ENCODE results near the gene DDRGK1.
"Not testable (repeated sequence)": the region's sequence is repeated elsewhere in the genome, so short reads cannot be mapped to it uniquely, and the experiment has no call there.

DDRGK1 gene

GRCh38 chr20:3164763-3165410, 39.6 kb downstream of the DDRGK1 start:
- DNase-seq (ENCODE audit: low read depth in 2 of 2): no peak

GRCh38 chr20:3164043-3164762, 40.3 kb downstream of the DDRGK1 start:
- no peak for DNase-seq (ENCODE audit: low read depth in 2 of 2)

GRCh38 chr20:3163099-3164042, 41.1 kb downstream of the DDRGK1 start:
- no peak for DNase-seq (ENCODE audit: low read depth in 2 of 2)

GRCh38 chr20:3162080-3162611, 42.3 kb downstream of the DDRGK1 start:
- no peak for DNase-seq (ENCODE audit: low read depth in 2 of 2)

- no peak for DNase-seq (ENCODE audit: low read depth in 2 of 2)
Observed at GRCh38 chr20:3161316-3162079, 43.0 kb downstream of the DDRGK1 start.

- no peak for DNase-seq (ENCODE audit: low read depth in 2 of 2)
Observed at GRCh38 chr20:3160418-3160817, 44.1 kb downstream of the DDRGK1 start.

- DNase-seq (ENCODE audit: low read depth in 2 of 2): no peak
Observed at GRCh38 chr20:3158968-3159431, 45.5 kb downstream of the DDRGK1 start.

- no peak for DNase-seq (ENCODE audit: low read depth in 2 of 2)
Observed at GRCh38 chr20:3157817-3158216, 46.7 kb downstream of the DDRGK1 start.

- DNase-seq (ENCODE audit: low read depth in 2 of 2): no peak
Observed at GRCh38 chr20:3156811-3157619, 47.5 kb downstream of the DDRGK1 start.

- DNase-seq (ENCODE audit: low read depth in 2 of 2): not testable (repeated sequence)
Observed at GRCh38 chr20:3152057-3152644, 52.3 kb downstream of the DDRGK1 start.

GRCh38 chr20:3150908-3151307, 53.6 kb downstream of the DDRGK1 start:
- DNase-seq (ENCODE audit: low read depth in 2 of 2): no peak

- DNase-seq (ENCODE audit: low read depth in 2 of 2): no peak
Observed at GRCh38 chr20:3146732-3147341, 57.6 kb downstream of the DDRGK1 start.

GRCh38 chr20:3141757-3142156, 62.7 kb downstream of the DDRGK1 start:
- no peak for DNase-seq (ENCODE audit: low read depth in 2 of 2)
